ENCODE measurements around the gene CALHM5.

Gene CALHM5

DNA sequence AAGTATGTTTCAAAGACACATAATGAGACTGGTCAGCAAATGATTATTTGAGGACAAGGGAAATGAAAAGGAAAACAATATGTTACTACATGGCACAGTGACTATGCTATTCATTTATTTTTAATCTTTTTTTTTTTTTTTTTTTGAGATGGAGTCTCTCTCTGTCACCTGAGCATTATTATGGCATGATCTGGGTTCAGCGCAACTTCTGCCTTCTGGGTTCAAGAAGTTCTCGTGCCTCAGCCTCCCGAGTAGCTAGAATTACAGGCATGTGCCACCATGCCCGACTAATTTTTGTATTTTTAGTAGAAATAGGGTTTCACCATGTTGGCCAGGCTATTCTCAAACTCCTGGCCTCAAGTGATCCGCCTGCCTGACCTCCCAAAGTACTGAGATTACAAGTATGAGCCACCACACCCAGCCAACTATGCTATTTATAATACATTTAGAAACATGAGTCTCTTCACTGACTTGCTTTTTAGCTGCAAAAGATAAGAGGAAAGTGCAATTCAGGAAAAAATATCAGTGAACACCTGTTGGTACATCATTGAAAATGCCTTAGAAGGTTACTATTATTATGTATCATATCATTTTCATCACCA is 45.5 kb downstream of the CALHM5 start:
- Histone ChIP-seq H3K9me3 (replicated peaks in 1 of 2; ENCODE audit: control insufficient read depth in 2 of 2, insufficient read depth in 1 of 2, low read depth in 1 of 2, low read length in 2 of 2) (no peaks in the 10 kb centered on the region), H3K23ac (ENCODE audit: low read depth, low read length, poor library complexity) (no peak overlapping the region), H2BK5ac (ENCODE audit: low read length) (no peak overlapping the region), H3K27ac (replicated peaks; ENCODE audit: low read length) (no peak overlapping the region), H2BK12ac (ENCODE audit: low read length) (no peak overlapping the region), H4K8ac (ENCODE audit: low read depth, low read length) (no peak overlapping the region), H3K4ac (ENCODE audit: low read length) (no peak overlapping the region), H4K91ac (ENCODE audit: low read depth, low read length, poor library complexity) (no peak overlapping the region), H2AK5ac (ENCODE audit: low read depth, low read length) (no peak overlapping the region), H3K36me3 (replicated peaks in 1 of 2; ENCODE audit: control insufficient read depth in 2 of 2, insufficient read depth in 2 of 2, low read length in 2 of 2) (no peaks in the 10 kb centered on the region), H3K9ac (ENCODE audit: low read depth, low read length, poor library complexity) (no peak overlapping the region), H2AFZ (ENCODE audit: low read length) (no peak overlapping the region), H3K4me1 (ENCODE audit: control insufficient read depth in 2 of 2, insufficient read depth in 1 of 2, low read depth in 1 of 2, low read length in 2 of 2) (peaks cover 2 to 3% of the 10 kb centered on the region in 2 donors), H3K4me3 (ENCODE audit: low read length in 2 of 2) (no peak overlapping the region), H2BK120ac (ENCODE audit: low read depth, low read length) (no peak overlapping the region), H2BK15ac (ENCODE audit: low read length) (no peak overlapping the region), H3K18ac (ENCODE audit: low read length) (no peak overlapping the region), H3K79me1 (ENCODE audit: low read depth, low read length) (no peaks in the 10 kb centered on the region), H3K4me2 (ENCODE audit: insufficient read depth, low read length, poor library complexity, severe bottlenecking) (no peak overlapping the region), H3K14ac (ENCODE audit: low read length) (no peak overlapping the region), H3K27me3 (ENCODE audit: control insufficient read depth in 3 of 3, insufficient read depth in 3 of 3, low read depth in 1 of 3, low read length in 3 of 3) (no peaks in the 10 kb centered on the region)
- no CpG with 5 or more reads among the region's 5 CpGs for WGBS, 2 donors (ENCODE audit: extremely low coverage in 2 of 2, insufficient read length in 2 of 2, insufficient replicate concordance in 1 of 2)
- no peak for DNase-seq (ENCODE audit: low spot score)

DNA sequence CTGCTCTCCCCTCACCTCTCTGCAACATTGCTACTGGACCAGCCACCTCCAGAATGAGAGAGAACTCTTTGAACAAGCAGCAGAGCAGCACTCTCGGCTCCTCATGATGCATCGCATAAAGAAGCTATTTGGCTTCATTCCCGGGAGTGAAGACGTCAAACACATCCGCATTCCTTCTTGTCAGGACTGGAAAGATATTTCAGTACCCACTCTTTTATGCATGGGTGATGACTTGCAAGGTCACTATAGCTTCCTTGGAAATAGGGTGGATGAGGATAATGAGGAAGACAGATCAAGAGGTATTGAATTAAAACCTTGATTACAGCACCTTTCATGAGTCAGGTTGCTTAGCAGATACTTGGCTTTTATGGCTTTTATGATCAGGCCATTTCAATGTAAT is 46.5 kb downstream of the CALHM5 start:
- Histone ChIP-seq H3K36me3 (replicated peaks in 1 of 2; ENCODE audit: control insufficient read depth in 2 of 2, insufficient read depth in 2 of 2, low read length in 2 of 2) (no peaks in the 10 kb centered on the region), H4K91ac (ENCODE audit: low read depth, low read length, poor library complexity) (no peak overlapping the region), H3K9ac (ENCODE audit: low read depth, low read length, poor library complexity) (no peak overlapping the region), H3K79me1 (ENCODE audit: low read depth, low read length) (no peaks in the 10 kb centered on the region), H2BK120ac (ENCODE audit: low read depth, low read length) (no peak overlapping the region), H2BK12ac (ENCODE audit: low read length) (no peak overlapping the region), H4K8ac (ENCODE audit: low read depth, low read length) (no peak overlapping the region), H3K27me3 (ENCODE audit: control insufficient read depth in 3 of 3, insufficient read depth in 3 of 3, low read depth in 1 of 3, low read length in 3 of 3) (no peaks in the 10 kb centered on the region), H3K4ac (ENCODE audit: low read length) (no peak overlapping the region), H3K4me3 (ENCODE audit: low read length in 2 of 2) (no peak overlapping the region), H2BK15ac (ENCODE audit: low read length) (no peak overlapping the region), H3K27ac (replicated peaks; ENCODE audit: low read length) (no peak overlapping the region), H2AK5ac (ENCODE audit: low read depth, low read length) (no peak overlapping the region), H3K9me3 (replicated peaks in 1 of 2; ENCODE audit: control insufficient read depth in 2 of 2, insufficient read depth in 1 of 2, low read depth in 1 of 2, low read length in 2 of 2) (no peaks in the 10 kb centered on the region), H3K4me2 (ENCODE audit: insufficient read depth, low read length, poor library complexity, severe bottlenecking) (no peak overlapping the region), H3K4me1 (ENCODE audit: control insufficient read depth in 2 of 2, insufficient read depth in 1 of 2, low read depth in 1 of 2, low read length in 2 of 2) (peaks cover 2 to 3% of the 10 kb centered on the region in 2 donors), H3K18ac (ENCODE audit: low read length) (no peak overlapping the region), H3K23ac (ENCODE audit: low read depth, low read length, poor library complexity) (no peak overlapping the region), H2BK5ac (ENCODE audit: low read length) (no peak overlapping the region), H3K14ac (ENCODE audit: low read length) (no peak overlapping the region), H2AFZ (ENCODE audit: low read length) (peak overlapping the region; percentile 47)
- DNase-seq (ENCODE audit: low spot score): no peak
- WGBS, 2 donors (ENCODE audit: extremely low coverage in 2 of 2, insufficient read length in 2 of 2, insufficient replicate concordance in 1 of 2): no CpG with 5 or more reads among the region's 5 CpGs

DNA sequence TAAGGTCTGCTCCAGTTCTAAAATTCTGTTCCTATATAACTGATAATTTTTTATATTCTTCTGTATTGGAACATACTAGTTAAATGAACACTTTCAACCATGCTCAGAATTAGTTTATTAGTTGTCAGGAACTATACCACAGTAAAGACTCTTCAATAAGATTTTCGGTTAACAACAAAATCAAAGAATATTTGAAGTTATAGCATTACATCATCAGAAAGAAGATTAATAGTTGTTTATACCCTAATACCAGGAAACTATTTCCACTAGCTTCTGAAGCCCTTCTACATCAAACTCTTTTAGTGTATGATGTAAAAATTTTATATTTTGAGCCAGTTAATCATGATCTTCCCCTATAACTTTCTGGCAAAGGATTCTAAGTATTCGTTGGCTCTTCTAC is 48.7 kb downstream of the CALHM5 start:
- H3K79me1 ChIP-seq (ENCODE audit: low read depth, low read length): no peaks in the 10 kb centered on the region
- no peak overlapping the region for H2BK12ac ChIP-seq (ENCODE audit: low read length)
- no peak overlapping the region for H3K9ac ChIP-seq (ENCODE audit: low read depth, low read length, poor library complexity)
- H4K91ac ChIP-seq (ENCODE audit: low read depth, low read length, poor library complexity): no peak overlapping the region
- no peaks in the 10 kb centered on the region for H3K9me3 ChIP-seq (replicated peaks in 1 of 2; ENCODE audit: control insufficient read depth in 2 of 2, insufficient read depth in 1 of 2, low read depth in 1 of 2, low read length in 2 of 2)
- H3K4me2 ChIP-seq (ENCODE audit: insufficient read depth, low read length, poor library complexity, severe bottlenecking): no peak overlapping the region
- no peak overlapping the region for H2BK120ac ChIP-seq (ENCODE audit: low read depth, low read length)
- no peak overlapping the region for H3K4ac ChIP-seq (ENCODE audit: low read length)
- H2AFZ ChIP-seq (ENCODE audit: low read length): no peak overlapping the region
- WGBS, 2 donors (ENCODE audit: extremely low coverage in 2 of 2, insufficient read length in 2 of 2, insufficient replicate concordance in 1 of 2): no CpG with 5 or more reads among the region's 2 CpGs
- H2BK15ac ChIP-seq (ENCODE audit: low read length): no peak overlapping the region
- H2AK5ac ChIP-seq (ENCODE audit: low read depth, low read length): no peak overlapping the region
- H3K27ac ChIP-seq (replicated peaks; ENCODE audit: low read length): no peak overlapping the region
- no peak overlapping the region for H3K14ac ChIP-seq (ENCODE audit: low read length)
- H3K36me3 ChIP-seq (replicated peaks in 1 of 2; ENCODE audit: control insufficient read depth in 2 of 2, insufficient read depth in 2 of 2, low read length in 2 of 2): no peaks in the 10 kb centered on the region
- no peak overlapping the region for H4K8ac ChIP-seq (ENCODE audit: low read depth, low read length)
- H3K4me1 ChIP-seq (ENCODE audit: control insufficient read depth in 2 of 2, insufficient read depth in 1 of 2, low read depth in 1 of 2, low read length in 2 of 2): peaks cover 2 to 3% of the 10 kb centered on the region in 2 donors
- H3K23ac ChIP-seq (ENCODE audit: low read depth, low read length, poor library complexity): no peak overlapping the region
- no peak for DNase-seq (ENCODE audit: low spot score)
- H3K4me3 ChIP-seq (ENCODE audit: low read length in 2 of 2): no peak overlapping the region
- no peaks in the 10 kb centered on the region for H3K27me3 ChIP-seq (ENCODE audit: control insufficient read depth in 3 of 3, insufficient read depth in 3 of 3, low read depth in 1 of 3, low read length in 3 of 3)
- no peak overlapping the region for H2BK5ac ChIP-seq (ENCODE audit: low read length)
- H3K18ac ChIP-seq (ENCODE audit: low read length): no peak overlapping the region

DNA sequence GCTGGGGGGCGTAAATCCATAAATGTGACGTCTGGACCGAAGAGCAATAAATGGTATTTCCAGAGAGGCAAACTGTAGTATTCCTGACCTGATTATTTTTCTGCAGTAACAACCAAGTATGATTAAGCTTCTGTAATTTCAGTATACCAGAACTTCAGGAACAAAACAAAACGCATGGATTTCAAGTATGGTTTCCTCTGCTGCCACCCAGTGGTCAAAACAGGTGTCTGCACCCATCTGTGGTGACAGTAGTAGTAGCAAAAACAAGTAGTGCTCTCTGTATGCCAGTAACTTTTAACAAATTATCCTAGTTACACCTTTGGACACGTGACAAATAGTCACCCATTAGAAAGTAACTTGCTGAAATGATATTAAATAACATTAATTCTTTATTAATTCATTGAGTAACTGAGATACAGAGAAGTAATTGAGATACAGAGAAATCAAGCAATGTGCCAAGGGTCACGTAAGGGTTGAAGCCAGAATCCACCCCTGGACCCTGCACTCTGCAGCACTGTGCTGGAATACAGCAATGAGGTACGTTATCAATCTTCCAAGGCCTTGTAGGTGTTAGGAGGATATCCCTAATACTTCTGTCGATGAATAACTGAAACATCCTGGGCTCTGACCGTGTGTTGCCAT is 50.1 kb downstream of the CALHM5 start:
- Histone ChIP-seq H3K9ac (ENCODE audit: low read depth, low read length, poor library complexity) (no peak overlapping the region), H3K36me3 (replicated peaks in 1 of 2; ENCODE audit: control insufficient read depth in 2 of 2, insufficient read depth in 2 of 2, low read length in 2 of 2) (no peaks in the 10 kb centered on the region), H3K27me3 (ENCODE audit: control insufficient read depth in 3 of 3, insufficient read depth in 3 of 3, low read depth in 1 of 3, low read length in 3 of 3) (no peaks in the 10 kb centered on the region), H2AK5ac (ENCODE audit: low read depth, low read length) (no peak overlapping the region), H2BK12ac (ENCODE audit: low read length) (no peak overlapping the region), H3K4me2 (ENCODE audit: insufficient read depth, low read length, poor library complexity, severe bottlenecking) (no peak overlapping the region), H3K23ac (ENCODE audit: low read depth, low read length, poor library complexity) (no peak overlapping the region), H3K18ac (ENCODE audit: low read length) (no peak overlapping the region), H2BK120ac (ENCODE audit: low read depth, low read length) (no peak overlapping the region), H2BK5ac (ENCODE audit: low read length) (no peak overlapping the region), H3K9me3 (replicated peaks in 1 of 2; ENCODE audit: control insufficient read depth in 2 of 2, insufficient read depth in 1 of 2, low read depth in 1 of 2, low read length in 2 of 2) (no peaks in the 10 kb centered on the region), H3K79me1 (ENCODE audit: low read depth, low read length) (no peaks in the 10 kb centered on the region), H2AFZ (ENCODE audit: low read length) (peak overlapping the region; percentile 80), H3K14ac (ENCODE audit: low read length) (no peak overlapping the region), H3K4me3 (ENCODE audit: low read length in 2 of 2) (peak overlapping the region in 1 of 2 donors; percentile 5), H3K4ac (ENCODE audit: low read length) (no peak overlapping the region), H3K4me1 (ENCODE audit: control insufficient read depth in 2 of 2, insufficient read depth in 1 of 2, low read depth in 1 of 2, low read length in 2 of 2) (peaks cover 2 to 3% of the 10 kb centered on the region in 2 donors), H2BK15ac (ENCODE audit: low read length) (no peak overlapping the region), H4K91ac (ENCODE audit: low read depth, low read length, poor library complexity) (no peak overlapping the region), H3K27ac (replicated peaks; ENCODE audit: low read length) (no peak overlapping the region), H4K8ac (ENCODE audit: low read depth, low read length) (no peak overlapping the region)
- no CpG with 5 or more reads among the region's 9 CpGs for WGBS, 2 donors (ENCODE audit: extremely low coverage in 2 of 2, insufficient read length in 2 of 2, insufficient replicate concordance in 1 of 2)
- peak; percentile 69 for DNase-seq (ENCODE audit: low spot score)

All from neuronal stem cell (in vitro differentiated cells).